HepG2 (cell line): Measurements from ENCODE around the gene BCAS4. TPM values are rescaled to one million over a fixed set of nuclear protein-coding genes. Genes with fewer than 3 reads are reported as not detected.

Experiments
- AFF4 ChIP-seq: sonication (generic); formaldehyde crosslinking; IDR thresholded peaks from 2 replicates; pipeline ENCODE4 v1.4.0; 2020; ENCODE audit warnings: missing genetic modification reagents
- ARNTL ChIP-seq: sonication (generic); formaldehyde crosslinking; IDR thresholded peaks from 2 replicates; pipeline ENCODE4 v1.4.0; 2020; ENCODE audit warnings: mild to moderate bottlenecking, missing genetic modification reagents
- JARID2 ChIP-seq: sonication (generic); formaldehyde crosslinking; IDR thresholded peaks from 2 replicates; pipeline ENCODE4 v1.8.1; 2023; ENCODE audit warnings: missing genetic modification reagents, inconsistent platforms; ENCODE audit not compliant: insufficient replicate concordance
- KDM4B ChIP-seq: sonication (generic); formaldehyde crosslinking; IDR thresholded peaks from 2 replicates; pipeline ENCODE4 v1.4.0; 2020; ENCODE audit warnings: missing genetic modification reagents
- MXD1 ChIP-seq: sonication (generic); formaldehyde crosslinking; IDR thresholded peaks from 2 replicates; pipeline ENCODE4 v1.4.0; 2020; ENCODE audit warnings: mild to moderate bottlenecking, missing genetic modification reagents
- REXO4 ChIP-seq: sonication (generic); formaldehyde crosslinking; IDR thresholded peaks from 2 replicates; pipeline ENCODE4 v1.8.0; 2022; ENCODE audit warnings: missing genetic modification reagents, mild to moderate bottlenecking, borderline replicate concordance
- THAP9 ChIP-seq: sonication (generic); formaldehyde crosslinking; IDR thresholded peaks from 2 replicates; pipeline ENCODE4; 2020; ENCODE audit warnings: missing genetic modification reagents, mild to moderate bottlenecking, borderline replicate concordance
- ZBTB42 ChIP-seq: sonication (generic); formaldehyde crosslinking; IDR thresholded peaks from 2 replicates; pipeline ENCODE4 v1.5.0; 2020; ENCODE audit warnings: mild to moderate bottlenecking, missing genetic modification reagents
- ZMYM2 ChIP-seq: sonication (generic); formaldehyde crosslinking; IDR thresholded peaks from 2 replicates; pipeline ENCODE4 v1.8.0; 2022; ENCODE audit warnings: mild to moderate bottlenecking, missing genetic modification reagents
- ZNF232 ChIP-seq: sonication (generic); formaldehyde crosslinking; IDR thresholded peaks from 2 replicates; pipeline ENCODE4 v1.4.0; 2020; ENCODE audit warnings: missing genetic modification reagents, borderline replicate concordance
- ZNF616 ChIP-seq: sonication (generic); formaldehyde crosslinking; IDR thresholded peaks from 2 replicates; pipeline ENCODE4 v1.5.0; 2020; ENCODE audit warnings: low read depth, mild to moderate bottlenecking, missing genetic modification reagents
- ZNF660 ChIP-seq: sonication (generic); formaldehyde crosslinking; IDR thresholded peaks from 2 replicates; pipeline ENCODE4 v1.5.1; 2020; ENCODE audit warnings: mild to moderate bottlenecking, low read depth, missing genetic modification reagents, borderline replicate concordance
- ZNF780A ChIP-seq: sonication (generic); formaldehyde crosslinking; IDR thresholded peaks from 2 replicates; pipeline ENCODE4 v1.8.0; 2022; ENCODE audit warnings: mild to moderate bottlenecking, missing genetic modification reagents, moderate library complexity
- polyA plus RNA-seq, 8 experiments: library from polyadenylated mRNA; depleted of rRNA in 3 of 8; stranded (reverse) in 7 of 8; unstranded in 1 of 8; fragments of >200 nt; fragmentation: Illumina TruSeq in 4 of 8; extraction: Trizol in 4 of 8; gene quantifications; 2 replicates each; pipeline versions ENCODE4 v1.2.1 to v1.2.3, GENCODE V29; 2011 to 2016; ENCODE audit warnings: low read depth in 4 of 8, missing spikeins in 1 of 8, mixed read lengths in 1 of 8; ENCODE audit not compliant: insufficient read depth in 1 of 8
- total RNA-seq, 5 experiments: library from RNA; depleted of rRNA; stranded (reverse); fragments of >200 nt; fragmentation: Illumina TruSeq; extraction: Trizol; gene quantifications; 2 replicates each; pipeline ENCODE4 v1.2.3, GENCODE V29; 2016; ENCODE audit warnings: low read depth in 1 of 5
- TF ChIP-seq, protein P1 (sequence below): sonication (generic); formaldehyde crosslinking; IDR thresholded peaks from 2 replicates; pipeline ENCODE4 v1.4.0; 2020; ENCODE audit warnings: missing genetic modification reagents
- TF ChIP-seq, protein P2 (sequence below): sonication (generic); formaldehyde crosslinking; IDR thresholded peaks from 2 replicates; pipeline ENCODE4 v1.8.1; 2023; ENCODE audit warnings: mild to moderate bottlenecking, moderate library complexity, missing genetic modification reagents
- TF ChIP-seq, protein P3 (sequence below): sonication (generic); formaldehyde crosslinking; IDR thresholded peaks from 2 replicates; pipeline ENCODE4 v1.4.0; 2020; ENCODE audit warnings: missing genetic modification reagents

Gene BCAS4
- total and polyA plus RNA-seq, 2 of the 13 experiments (the other 11 are each of a cell fraction or from before 2014, with no cell fraction given): 7.2 to 8.0 TPM

DNA sequence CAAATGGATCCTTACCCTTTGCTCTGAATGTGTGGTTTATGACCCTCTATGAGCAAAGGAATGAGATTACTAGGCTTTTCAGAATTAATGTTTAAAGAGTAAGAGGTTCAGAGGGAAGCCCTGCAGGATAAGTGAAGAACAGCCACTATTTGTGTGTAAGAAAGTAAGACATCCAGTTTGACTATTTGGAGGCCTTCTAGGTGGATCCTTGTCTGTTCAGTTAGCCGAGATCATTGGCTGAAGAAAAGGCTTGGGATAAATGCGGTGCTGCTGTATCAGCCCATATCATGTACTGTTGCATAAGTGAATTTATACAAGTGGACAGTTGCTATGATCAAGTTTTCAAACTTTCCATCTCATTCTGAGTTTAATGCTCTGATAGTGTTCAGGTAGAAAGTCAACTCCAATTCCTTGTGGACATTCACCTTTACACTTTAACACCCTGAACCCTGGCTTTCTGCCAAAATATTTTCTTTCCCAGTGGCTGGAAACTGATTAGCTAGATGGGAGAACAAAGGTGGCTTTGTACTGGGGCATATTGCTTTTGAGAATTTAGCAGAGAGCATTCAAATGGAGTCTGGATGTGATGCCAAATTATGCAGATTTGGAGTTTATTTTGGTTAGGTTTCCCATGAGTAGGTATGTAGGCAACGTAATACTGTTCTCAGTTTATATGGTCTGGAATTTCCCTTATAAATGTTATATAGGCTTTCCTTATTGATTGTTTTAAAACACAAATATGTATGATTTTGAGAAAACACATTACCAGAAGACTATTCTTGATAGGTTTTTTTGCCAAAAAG, 48.5 kb upstream of the BCAS4 start (continued):
- TF ChIP-seq THAP9 (CRISPR knock-in tag) (no peak), REXO4 (CRISPR knock-in tag) (no peak), ZNF232 (CRISPR knock-in tag) (no peak), ZNF660 (CRISPR knock-in tag) (no peak), JARID2 (no peak), MXD1 (no peak), AFF4 (CRISPR knock-in tag) (no peak), ARNTL (CRISPR knock-in tag) (no peak; the same call in 1 of the 2 replicates), ZBTB42 (CRISPR knock-in tag) (no peak), ZMYM2 (CRISPR knock-in tag) (peak; percentile 93), KDM4B (CRISPR knock-in tag) (no peak), ZNF616 (CRISPR knock-in tag) (no peak), ZNF780A (CRISPR knock-in tag) (no peak)
- TF ChIP-seq, protein P1, sequence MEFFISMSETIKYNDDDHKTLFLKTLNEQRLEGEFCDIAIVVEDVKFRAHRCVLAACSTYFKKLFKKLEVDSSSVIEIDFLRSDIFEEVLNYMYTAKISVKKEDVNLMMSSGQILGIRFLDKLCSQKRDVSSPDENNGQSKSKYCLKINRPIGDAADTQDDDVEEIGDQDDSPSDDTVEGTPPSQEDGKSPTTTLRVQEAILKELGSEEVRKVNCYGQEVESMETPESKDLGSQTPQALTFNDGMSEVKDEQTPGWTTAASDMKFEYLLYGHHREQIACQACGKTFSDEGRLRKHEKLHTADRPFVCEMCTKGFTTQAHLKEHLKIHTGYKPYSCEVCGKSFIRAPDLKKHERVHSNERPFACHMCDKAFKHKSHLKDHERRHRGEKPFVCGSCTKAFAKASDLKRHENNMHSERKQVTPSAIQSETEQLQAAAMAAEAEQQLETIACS: no peak
- TF ChIP-seq, protein P2, sequence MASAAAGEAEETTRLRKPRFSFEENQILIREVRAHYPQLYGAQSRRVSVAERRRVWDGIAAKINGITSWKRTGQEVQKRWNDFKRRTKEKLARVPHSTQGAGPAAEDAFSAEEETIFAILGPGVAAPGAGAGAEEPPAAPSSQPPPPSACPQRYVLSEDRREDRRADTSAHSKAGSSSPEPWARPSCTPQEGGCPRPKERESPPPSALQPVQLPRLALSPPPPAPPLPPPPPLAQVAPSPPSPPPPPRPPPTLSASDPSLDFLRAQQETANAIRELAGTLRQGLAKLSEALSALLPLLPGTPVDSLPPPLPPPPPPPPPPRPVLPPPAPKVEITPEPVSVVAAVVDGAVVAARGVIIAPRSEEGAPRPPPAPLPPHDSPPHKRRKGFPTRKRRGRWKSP (CRISPR knock-in tag): no peak
- TF ChIP-seq, protein P3, sequence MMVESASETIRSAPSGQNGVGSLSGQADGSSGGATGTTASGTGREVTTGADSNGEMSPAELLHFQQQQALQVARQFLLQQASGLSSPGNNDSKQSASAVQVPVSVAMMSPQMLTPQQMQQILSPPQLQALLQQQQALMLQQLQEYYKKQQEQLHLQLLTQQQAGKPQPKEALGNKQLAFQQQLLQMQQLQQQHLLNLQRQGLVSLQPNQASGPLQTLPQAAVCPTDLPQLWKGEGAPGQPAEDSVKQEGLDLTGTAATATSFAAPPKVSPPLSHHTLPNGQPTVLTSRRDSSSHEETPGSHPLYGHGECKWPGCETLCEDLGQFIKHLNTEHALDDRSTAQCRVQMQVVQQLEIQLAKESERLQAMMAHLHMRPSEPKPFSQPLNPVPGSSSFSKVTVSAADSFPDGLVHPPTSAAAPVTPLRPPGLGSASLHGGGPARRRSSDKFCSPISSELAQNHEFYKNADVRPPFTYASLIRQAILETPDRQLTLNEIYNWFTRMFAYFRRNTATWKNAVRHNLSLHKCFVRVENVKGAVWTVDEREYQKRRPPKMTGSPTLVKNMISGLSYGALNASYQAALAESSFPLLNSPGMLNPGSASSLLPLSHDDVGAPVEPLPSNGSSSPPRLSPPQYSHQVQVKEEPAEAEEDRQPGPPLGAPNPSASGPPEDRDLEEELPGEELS (CRISPR knock-in tag): peak; percentile 73; the same call in 1 of the 2 replicates
